Right atrium auricular region (tissue), 2 donors: ENCODE results near the gene PRSS57. TPM values are rescaled to one million over a fixed set of nuclear protein-coding genes. Genes with fewer than 3 reads are reported as not detected.

ENCODE experiments used
- DNase-seq: peaks from one replicate; pipeline ENCODE4 v3.0.0-alpha.2; 2019; ENCODE audit warnings: low spot score
- H3K27ac ChIP-seq, 2 donors: fragments of 200-600 bp; sonication (generic); 1 replicate in 1 of 2; 2 replicates in 1 of 2; pipeline ENCODE4 v1.5.1; 2016 to 2019
- H3K27me3 ChIP-seq, 2 donors: fragments of 200-600 bp; sonication (generic); one replicate each; pipeline versions ENCODE4 v1.5.1 to v1.6.0; 2017 to 2019
- H3K36me3 ChIP-seq: fragments of 200-600 bp; sonication (generic); one replicate; pipeline ENCODE4 v1.5.1; 2016
- H3K4me1 ChIP-seq, 2 donors: fragments of 200-600 bp; sonication (generic); one replicate each; pipeline versions ENCODE4 v1.5.1 to v1.6.0; 2017 to 2019
- H3K4me3 ChIP-seq, 2 donors: fragments of 200-600 bp; sonication (generic); 1 replicate in 1 of 2; 2 replicates in 1 of 2; pipeline ENCODE4 v1.5.1; 2017 to 2019; ENCODE audit warnings: mild to moderate bottlenecking in 1 of 2, moderate library complexity in 1 of 2
- H3K9me3 ChIP-seq, 2 donors: fragments of 200-600 bp; sonication (generic); one replicate each; pipeline ENCODE4 v1.5.1; 2019
- total RNA-seq, 2 donors: library from RNA; depleted of rRNA; stranded (reverse); fragments of >200 nt; gene quantifications; one replicate each; pipeline ENCODE4 v1.1.0, GENCODE V29; 2016
- TF ChIP-seq, protein P1 (sequence below), 2 donors: fragments of 200-600 bp; sonication (generic); IDR thresholded peaks; one replicate each; pipeline ENCODE4 v1.5.1; 2019; ENCODE audit warnings: antibody characterized with exemption in 2 of 2

Gene PRSS57
- total RNA-seq, 2 donors from 2014 or later, result not detected

DNA sequence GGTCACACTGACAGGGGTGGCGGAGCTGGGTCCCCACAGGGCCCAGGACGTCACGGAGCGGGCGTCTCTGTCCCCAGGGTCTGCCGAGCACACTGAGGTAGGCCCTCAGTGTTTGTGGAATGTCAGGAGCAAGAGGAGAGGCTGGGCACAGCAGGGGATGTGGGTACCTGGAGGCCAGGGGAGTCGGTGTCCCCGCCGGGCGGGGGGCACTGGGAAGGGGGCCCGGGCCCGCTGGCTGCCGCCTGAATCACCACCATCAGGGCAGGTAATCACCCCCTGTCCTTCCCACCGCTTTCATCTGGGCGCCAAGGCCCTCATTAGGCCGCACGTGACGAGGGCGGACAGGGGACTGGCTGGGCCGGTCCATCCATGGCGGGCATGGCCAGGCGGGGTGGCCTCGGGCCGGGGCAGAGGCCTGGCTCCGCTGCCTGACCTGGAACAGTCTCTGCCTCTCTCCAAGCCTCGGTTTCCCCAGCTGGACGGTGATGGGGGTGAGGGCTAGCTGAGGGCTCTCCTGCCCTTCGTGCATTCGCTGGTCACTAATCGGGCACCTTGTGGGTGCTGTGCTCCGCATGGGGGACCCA is 54.6 kb downstream of the PRSS57 start:
- no peak overlapping the region for H3K27ac ChIP-seq
- H3K9me3 ChIP-seq, result no peaks in the 10 kb centered on the region
- no peaks in the 10 kb centered on the region for H3K27me3 ChIP-seq
- DNase-seq, result no peak
- TF ChIP-seq, protein P1, sequence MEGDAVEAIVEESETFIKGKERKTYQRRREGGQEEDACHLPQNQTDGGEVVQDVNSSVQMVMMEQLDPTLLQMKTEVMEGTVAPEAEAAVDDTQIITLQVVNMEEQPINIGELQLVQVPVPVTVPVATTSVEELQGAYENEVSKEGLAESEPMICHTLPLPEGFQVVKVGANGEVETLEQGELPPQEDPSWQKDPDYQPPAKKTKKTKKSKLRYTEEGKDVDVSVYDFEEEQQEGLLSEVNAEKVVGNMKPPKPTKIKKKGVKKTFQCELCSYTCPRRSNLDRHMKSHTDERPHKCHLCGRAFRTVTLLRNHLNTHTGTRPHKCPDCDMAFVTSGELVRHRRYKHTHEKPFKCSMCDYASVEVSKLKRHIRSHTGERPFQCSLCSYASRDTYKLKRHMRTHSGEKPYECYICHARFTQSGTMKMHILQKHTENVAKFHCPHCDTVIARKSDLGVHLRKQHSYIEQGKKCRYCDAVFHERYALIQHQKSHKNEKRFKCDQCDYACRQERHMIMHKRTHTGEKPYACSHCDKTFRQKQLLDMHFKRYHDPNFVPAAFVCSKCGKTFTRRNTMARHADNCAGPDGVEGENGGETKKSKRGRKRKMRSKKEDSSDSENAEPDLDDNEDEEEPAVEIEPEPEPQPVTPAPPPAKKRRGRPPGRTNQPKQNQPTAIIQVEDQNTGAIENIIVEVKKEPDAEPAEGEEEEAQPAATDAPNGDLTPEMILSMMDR (IDR thresholded peaks at IDR 0.05), result no peak
- H3K4me1 ChIP-seq, result peaks cover 0 to 15% of the 10 kb centered on the region in 2 donors
- peaks cover 5% of the 10 kb centered on the region for H3K36me3 ChIP-seq
- no peak overlapping the region for H3K4me3 ChIP-seq

- Histone ChIP-seq H3K4me1 (peaks cover 0 to 15% of the 10 kb centered on the region in 2 donors), H3K27me3 (no peaks in the 10 kb centered on the region), H3K4me3 (peak overlapping the region; percentile 29 to 56), H3K27ac (peak overlapping the region in 1 of 2 donors; percentile 22), H3K9me3 (no peaks in the 10 kb centered on the region), H3K36me3 (peaks cover 5% of the 10 kb centered on the region)
- TF ChIP-seq, protein P1 (IDR thresholded peaks at IDR 0.05), result no peak
- no peak for DNase-seq
Observed at GRCh38 chr19:640161-640558, 55.1 kb downstream of the PRSS57 start.

DNA sequence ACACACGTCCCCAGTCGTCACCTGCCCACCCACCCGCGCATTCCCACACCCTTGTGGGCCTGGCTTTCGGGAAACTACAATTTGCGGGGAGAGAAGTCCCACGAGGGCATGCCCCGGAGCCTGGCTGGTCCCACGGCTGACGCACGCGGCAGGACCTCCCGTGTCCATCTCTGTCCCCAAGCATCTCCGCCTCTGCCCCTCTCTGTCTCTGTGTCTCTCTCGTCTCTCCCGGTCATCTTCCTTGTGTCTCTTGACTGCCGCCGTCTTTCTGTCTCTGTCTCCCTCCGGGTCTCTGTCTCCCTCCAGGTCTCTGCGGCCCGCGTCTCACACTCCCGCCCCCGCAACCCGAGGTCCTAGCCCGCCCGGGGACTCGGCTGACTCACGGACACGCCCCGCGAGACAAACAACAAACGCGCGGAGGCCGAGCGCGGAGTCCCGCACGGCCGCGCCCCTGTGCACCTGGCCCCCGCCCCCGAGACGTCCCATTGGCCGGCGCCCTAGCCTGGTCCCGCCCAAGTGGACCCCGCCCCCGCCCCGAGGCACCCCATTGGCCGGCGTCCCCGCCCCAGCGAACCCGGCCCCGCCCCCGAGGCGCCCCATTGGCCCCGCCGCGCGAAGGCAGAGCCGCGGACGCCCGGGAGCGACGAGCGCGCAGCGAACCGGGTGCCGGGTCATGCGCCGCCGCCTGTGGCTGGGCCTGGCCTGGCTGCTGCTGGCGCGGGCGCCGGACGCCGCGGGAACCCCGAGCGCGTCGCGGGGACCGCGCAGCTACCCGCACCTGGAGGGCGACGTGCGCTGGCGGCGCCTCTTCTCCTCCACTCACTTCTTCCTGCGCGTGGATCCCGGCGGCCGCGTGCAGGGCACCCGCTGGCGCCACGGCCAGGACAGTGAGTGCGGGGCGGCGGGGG is 55.7 kb downstream of the PRSS57 start, which contains the start of gene FGF22:
TSS of gene FGF22 (plus strand) at position 627 of the 908 bp plus-strand sequence. CDS start at position 674, 47 bp downstream.
- Histone ChIP-seq H3K4me1 (peaks cover 0 to 15% of the 10 kb centered on the region in 2 donors), H3K27ac (peak within 1 kb of the TSS in 1 of 2 donors; percentile 22), H3K9me3 (no peaks in the 10 kb centered on the region), H3K27me3 (no peaks in the 10 kb centered on the region), H3K4me3 (peak within 1 kb of the TSS; percentile 29 to 56), H3K36me3 (no peaks in the 10 kb centered on the region)
- TF ChIP-seq, protein P1 (IDR thresholded peaks at IDR 0.05), result no peak
- peak; percentile 93 for DNase-seq

DNA sequence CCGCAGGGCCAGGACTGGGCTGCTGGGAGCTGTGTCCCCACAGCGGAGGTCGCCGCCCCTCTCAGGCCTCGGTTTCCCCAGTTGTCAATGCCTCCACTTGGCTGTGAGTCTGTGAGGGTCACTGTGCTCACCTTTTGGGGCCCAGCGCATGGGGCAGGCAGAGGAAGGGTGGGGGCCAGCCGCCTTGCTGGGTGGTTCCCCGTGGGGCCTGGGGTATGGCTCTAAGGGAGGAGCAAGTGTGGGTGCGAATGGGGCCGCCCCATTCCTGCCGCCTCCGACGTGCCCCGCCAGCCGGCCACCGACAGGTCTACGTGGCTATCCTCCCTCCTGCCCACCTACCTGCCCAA is 56.4 kb downstream of the PRSS57 start:
- DNase-seq, result no peak
- peak overlapping the region; percentile 24 to 56 for H3K4me3 ChIP-seq
- no peaks in the 10 kb centered on the region for H3K36me3 ChIP-seq
- no peak overlapping the region for H3K27ac ChIP-seq
- H3K9me3 ChIP-seq, result no peaks in the 10 kb centered on the region
- H3K27me3 ChIP-seq, result no peaks in the 10 kb centered on the region
- peaks cover 0 to 21% of the 10 kb centered on the region in 2 donors for H3K4me1 ChIP-seq
- TF ChIP-seq, protein P1 (IDR thresholded peaks at IDR 0.05), result no peak

Other genes with a start within 250 kb of the PRSS57 start
- 10 to 100 TPM in 1 of 2 donors, 1 to 10 TPM in 1; 9.6 to 26.8 TPM for gene SHC2, start 234.4 kb downstream of the PRSS57 start, total RNA-seq
- not detected for gene MADCAM1, start 199.0 kb downstream of the PRSS57 start, total RNA-seq
- 10 to 100 TPM; 30.3 to 33.2 TPM for gene TPGS1, start 188.0 kb downstream of the PRSS57 start, total RNA-seq
- 10 to 100 TPM; 55.8 to 75.0 TPM for gene CDC34, start 163.7 kb downstream of the PRSS57 start, total RNA-seq
- gene GZMM, start 151.4 kb downstream of the PRSS57 start, total RNA-seq, result under 1 TPM in 1 of 2 donors, not detected in 1; 0.79 TPM
- 1,000 to 10,000 TPM; 1,033 to 1,569 TPM for gene BSG, start 122.9 kb downstream of the PRSS57 start, total RNA-seq
- 10 to 100 TPM in 1 of 2 donors, 1 to 10 TPM in 1; 1.4 to 11.1 TPM for gene HCN2, start 105.6 kb downstream of the PRSS57 start, total RNA-seq
- 10 to 100 TPM; 24.5 to 30.4 TPM for gene POLRMT, start 61.9 kb downstream of the PRSS57 start, total RNA-seq
- under 1 TPM; 0.35 to 0.37 TPM for gene FGF22, start 55.6 kb downstream of the PRSS57 start, total RNA-seq
- gene RNF126, start 32.2 kb downstream of the PRSS57 start, total RNA-seq, result 10 to 100 TPM; 53.3 to 68.5 TPM
- gene FSTL3, start 19.1 kb downstream of the PRSS57 start, total RNA-seq, result 100 to 1,000 TPM in 1 of 2 donors, 10 to 100 TPM in 1; 64.4 to 437 TPM
- 10 to 100 TPM; 28.7 to 64.9 TPM for gene PALM, start 13.5 kb upstream of the PRSS57 start, total RNA-seq
- gene MISP, start 55.7 kb upstream of the PRSS57 start, total RNA-seq, result 1 to 10 TPM in 1 of 2 donors, under 1 TPM in 1; 0.96 to 1.5 TPM
- gene PTBP1, start 102.0 kb upstream of the PRSS57 start, total RNA-seq, result 10 to 100 TPM; 49.4 to 73.9 TPM
- not detected for gene PLPPR3, start 126.5 kb upstream of the PRSS57 start, total RNA-seq
- not detected for gene AZU1, start 132.4 kb upstream of the PRSS57 start, total RNA-seq
- gene PRTN3, start 145.5 kb upstream of the PRSS57 start, total RNA-seq, result not detected
- gene ELANE, start 156.9 kb upstream of the PRSS57 start, total RNA-seq, result under 1 TPM; 0.67 to 0.83 TPM
- gene CFD, start 164.2 kb upstream of the PRSS57 start, total RNA-seq, result 100 to 1,000 TPM; 133 to 652 TPM
- gene MED16, start 197.7 kb upstream of the PRSS57 start, total RNA-seq, result 10 to 100 TPM; 17.7 to 26.5 TPM
- gene RNU6-9, start 198.0 kb upstream of the PRSS57 start, total RNA-seq, result not detected
- 10 to 100 TPM; 19.5 to 30.4 TPM for gene R3HDM4, start 217.8 kb upstream of the PRSS57 start, total RNA-seq
- gene KISS1R, start 221.9 kb upstream of the PRSS57 start, total RNA-seq, result not detected
- gene ARID3A, start 230.6 kb upstream of the PRSS57 start, total RNA-seq, result 1 to 10 TPM; 1.7 to 3.4 TPM